Loucy (cell line): Measurements from ENCODE around the gene ITGA6.

ENCODE experiments used
- H2AFZ ChIP-seq: fragments of 200-600 bp; sonication (generic); 2 replicates; pipeline ENCODE4 v1.6.0; 2016; ENCODE audit warnings: antibody characterized with exemption, mild to moderate bottlenecking, low read length, moderate library complexity
- H3F3A ChIP-seq: fragments of 200-600 bp; 2 replicates; pipeline ENCODE4 v1.6.0; 2016; ENCODE audit warnings: antibody characterized with exemption, low read depth, mild to moderate bottlenecking
- H3K27me3 ChIP-seq: fragments of 200-600 bp; sonication (generic); 2 replicates; pipeline ENCODE4 v1.6.1; 2014; ENCODE audit warnings: low read length, mild to moderate bottlenecking; ENCODE audit not compliant: insufficient read depth, poor library complexity, severe bottlenecking
- H3K36me3 ChIP-seq: fragments of 200-600 bp; sonication (generic); 2 replicates; pipeline ENCODE4 v1.6.1; 2016; ENCODE audit warnings: low read length; ENCODE audit not compliant: insufficient read depth
- H3K4me1 ChIP-seq: fragments of 200-600 bp; sonication (generic); 2 replicates; pipeline ENCODE4 v1.5.1; 2014; ENCODE audit warnings: low read length, mild to moderate bottlenecking; ENCODE audit not compliant: insufficient read depth, poor library complexity, severe bottlenecking
- H3K4me2 ChIP-seq: fragments of 200-600 bp; sonication (generic); 2 replicates; pipeline ENCODE4 v1.6.0; 2014; ENCODE audit warnings: antibody characterized with exemption, low read length, low read depth, mild to moderate bottlenecking; ENCODE audit not compliant: poor library complexity, severe bottlenecking
- H3K4me3 ChIP-seq: fragments of 200-600 bp; sonication (generic); 2 replicates; pipeline ENCODE4 v1.5.1; 2014; ENCODE audit warnings: low read length, mild to moderate bottlenecking, mixed read lengths; ENCODE audit not compliant: poor library complexity, severe bottlenecking
- H3K79me2 ChIP-seq: fragments of 200-600 bp; sonication (generic); 2 replicates; pipeline ENCODE4 v1.6.1; 2014; ENCODE audit warnings: low read length; ENCODE audit not compliant: insufficient read depth
- H3K9ac ChIP-seq: fragments of 200-600 bp; sonication (generic); 2 replicates; pipeline ENCODE4 v1.6.0; 2014; ENCODE audit warnings: mild to moderate bottlenecking, low read depth, low read length, moderate library complexity; ENCODE audit not compliant: poor library complexity, severe bottlenecking
- H3K9me2 ChIP-seq: fragments of 200-600 bp; sonication (generic); replicated peaks from 2 replicates; pipeline ENCODE4 v1.6.1; 2016; ENCODE audit warnings: low read depth, low read length, mixed read lengths
- H3K9me3 ChIP-seq: fragments of 200-600 bp; sonication (generic); 2 replicates; pipeline ENCODE4 v1.6.1; 2014; ENCODE audit warnings: mild to moderate bottlenecking, antibody characterized with exemption, low read length, low read depth; ENCODE audit not compliant: insufficient read depth
- H4K20me1 ChIP-seq: fragments of 200-600 bp; sonication (generic); 2 replicates; pipeline ENCODE4 v1.6.0; 2014; ENCODE audit warnings: antibody characterized with exemption, low read length, mild to moderate bottlenecking; ENCODE audit not compliant: insufficient read depth, poor library complexity, severe bottlenecking
- EZH2phosphoT487 ChIP-seq: fragments of 200-600 bp; IDR thresholded peaks from 2 replicates; pipeline ENCODE4 v1.6.1; 2018; ENCODE audit warnings: antibody characterized with exemption, mild to moderate bottlenecking, moderate library complexity, borderline replicate concordance
- TF ChIP-seq, protein P1 (sequence below): fragments of 200-600 bp; sonication (generic); conservative IDR thresholded peaks from 2 replicates; pipeline ENCODE4 v1.5.1; 2014; ENCODE audit warnings: mild to moderate bottlenecking, antibody characterized with exemption, low read length

The ITGA6 gene

DNA sequence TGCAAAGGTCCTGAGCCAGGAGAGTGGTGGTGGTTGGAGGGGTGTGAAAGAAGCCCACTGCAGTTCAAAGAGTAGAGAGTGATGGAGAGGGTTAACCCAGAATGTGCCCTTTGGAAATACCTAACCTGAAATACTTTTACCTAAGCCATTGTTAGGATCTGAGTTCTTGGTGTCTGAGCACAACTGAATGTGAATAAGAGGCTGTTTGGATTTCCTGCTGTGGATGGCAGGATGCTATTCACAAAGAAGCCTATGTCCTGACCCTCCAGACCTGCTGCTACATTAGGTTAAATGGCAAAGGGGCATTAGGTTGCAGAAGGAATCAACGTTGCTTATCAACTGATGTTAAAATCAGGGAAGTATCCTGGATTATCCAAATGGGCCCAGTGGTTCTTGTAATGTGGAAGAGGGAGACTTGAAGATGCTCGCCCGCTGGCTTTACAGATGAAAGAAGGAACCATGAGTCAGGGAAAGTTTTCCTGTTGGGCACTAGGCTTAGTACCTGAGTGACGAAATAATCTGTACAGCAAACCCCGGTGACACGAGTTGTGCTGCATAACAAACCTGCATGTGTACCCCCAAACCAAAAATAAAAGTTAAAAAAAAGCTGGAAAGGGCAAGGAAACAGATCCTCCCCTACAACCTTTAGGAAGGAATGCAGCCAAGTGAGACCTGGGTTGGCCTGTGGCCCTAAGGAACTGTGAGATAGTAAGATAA, 27.2 kb downstream of the ITGA6 start:
- H3K9me3 ChIP-seq, result no peaks in the 10 kb centered on the region
- no peak overlapping the region for H3K4me2 ChIP-seq
- H3K9ac ChIP-seq, result no peak overlapping the region
- no peaks in the 10 kb centered on the region for H3F3A ChIP-seq
- H3K36me3 ChIP-seq, result no peaks in the 10 kb centered on the region
- H3K27me3 ChIP-seq, result no peaks in the 10 kb centered on the region
- H2AFZ ChIP-seq, result no peak overlapping the region
- H3K4me1 ChIP-seq, result peaks cover 32% of the 10 kb centered on the region
- peaks cover 58% of the 10 kb centered on the region for H3K79me2 ChIP-seq
- no peak overlapping the region for H3K4me3 ChIP-seq
- no peaks in the 10 kb centered on the region for H4K20me1 ChIP-seq
- no peaks in the 10 kb centered on the region for H3K9me2 ChIP-seq
- TF ChIP-seq, protein P1, sequence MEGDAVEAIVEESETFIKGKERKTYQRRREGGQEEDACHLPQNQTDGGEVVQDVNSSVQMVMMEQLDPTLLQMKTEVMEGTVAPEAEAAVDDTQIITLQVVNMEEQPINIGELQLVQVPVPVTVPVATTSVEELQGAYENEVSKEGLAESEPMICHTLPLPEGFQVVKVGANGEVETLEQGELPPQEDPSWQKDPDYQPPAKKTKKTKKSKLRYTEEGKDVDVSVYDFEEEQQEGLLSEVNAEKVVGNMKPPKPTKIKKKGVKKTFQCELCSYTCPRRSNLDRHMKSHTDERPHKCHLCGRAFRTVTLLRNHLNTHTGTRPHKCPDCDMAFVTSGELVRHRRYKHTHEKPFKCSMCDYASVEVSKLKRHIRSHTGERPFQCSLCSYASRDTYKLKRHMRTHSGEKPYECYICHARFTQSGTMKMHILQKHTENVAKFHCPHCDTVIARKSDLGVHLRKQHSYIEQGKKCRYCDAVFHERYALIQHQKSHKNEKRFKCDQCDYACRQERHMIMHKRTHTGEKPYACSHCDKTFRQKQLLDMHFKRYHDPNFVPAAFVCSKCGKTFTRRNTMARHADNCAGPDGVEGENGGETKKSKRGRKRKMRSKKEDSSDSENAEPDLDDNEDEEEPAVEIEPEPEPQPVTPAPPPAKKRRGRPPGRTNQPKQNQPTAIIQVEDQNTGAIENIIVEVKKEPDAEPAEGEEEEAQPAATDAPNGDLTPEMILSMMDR, result no peak
- TF ChIP-seq EZH2phosphoT487, result no peak

DNA sequence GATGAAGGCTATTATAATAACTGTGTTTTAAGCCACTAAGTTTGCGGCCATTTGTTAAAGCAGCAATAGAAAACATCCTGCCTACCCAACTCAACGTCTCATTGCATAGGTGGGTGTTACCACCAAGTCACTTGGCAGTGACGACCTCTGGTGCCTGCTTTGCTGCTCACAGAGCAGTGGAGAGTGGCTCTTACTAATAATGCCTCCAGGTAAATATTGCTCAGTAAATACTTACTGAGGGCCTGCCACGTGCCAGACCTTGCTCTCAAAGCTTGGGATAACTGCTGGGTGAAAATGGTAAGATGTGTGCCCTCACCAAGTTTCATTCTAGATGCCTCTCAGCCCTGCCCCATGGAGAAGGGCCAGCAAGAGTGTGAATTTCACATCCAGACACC, 27.7 kb downstream of the ITGA6 start:
- Histone ChIP-seq H4K20me1 (no peaks in the 10 kb centered on the region), H3F3A (no peaks in the 10 kb centered on the region), H3K9me3 (no peaks in the 10 kb centered on the region), H3K36me3 (no peaks in the 10 kb centered on the region), H3K4me1 (peaks cover 38% of the 10 kb centered on the region), H3K79me2 (peaks cover 63% of the 10 kb centered on the region), H3K27me3 (no peaks in the 10 kb centered on the region), H3K9me2 (no peaks in the 10 kb centered on the region), H3K4me2 (no peak overlapping the region), H3K9ac (no peak overlapping the region), H2AFZ (no peak overlapping the region), H3K4me3 (no peak overlapping the region)
- TF ChIP-seq, protein P1, result no peak
- no peak for TF ChIP-seq EZH2phosphoT487

DNA sequence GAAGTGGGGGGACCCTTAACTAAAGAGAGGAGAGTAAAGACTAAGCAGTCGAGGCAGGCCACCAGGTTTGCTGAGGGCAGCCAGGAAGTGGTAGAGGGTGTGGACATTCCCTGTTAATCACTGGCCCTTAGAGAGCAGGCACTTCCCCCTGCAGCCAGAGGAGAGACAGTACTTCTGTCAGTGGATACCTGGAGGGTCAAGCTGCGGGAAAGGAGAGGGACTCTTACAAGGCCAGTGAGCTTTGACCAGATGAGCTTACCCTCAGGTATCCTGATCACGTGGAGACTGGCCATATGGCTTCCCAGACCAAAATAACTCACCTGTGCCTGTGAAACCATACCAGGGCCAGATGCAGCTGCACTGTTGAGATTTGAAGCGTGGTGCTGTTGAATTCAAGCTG, 28.6 kb downstream of the ITGA6 start:
- Histone ChIP-seq H3K36me3 (no peaks in the 10 kb centered on the region), H3K9me2 (no peaks in the 10 kb centered on the region), H3K79me2 (peaks cover 64% of the 10 kb centered on the region), H3K27me3 (no peaks in the 10 kb centered on the region), H4K20me1 (no peaks in the 10 kb centered on the region), H3F3A (no peaks in the 10 kb centered on the region), H3K4me2 (no peak overlapping the region), H3K9me3 (no peaks in the 10 kb centered on the region), H3K4me1 (peaks cover 47% of the 10 kb centered on the region), H3K4me3 (no peak overlapping the region), H2AFZ (no peak overlapping the region), H3K9ac (no peak overlapping the region)
- TF ChIP-seq EZH2phosphoT487, result no peak
- TF ChIP-seq, protein P1, result no peak
